HG02678 (cell line): ENCODE data around the gene PFAS.

Experiments
- ATAC-seq: cut with Tn5 transposase; IDR thresholded peaks from one replicate; pipeline ENCODE4 v1.9.1; 2021; ENCODE audit warnings: mild to moderate bottlenecking, moderate library complexity; ENCODE audit not compliant: unreplicated experiment

PFAS gene

DNA sequence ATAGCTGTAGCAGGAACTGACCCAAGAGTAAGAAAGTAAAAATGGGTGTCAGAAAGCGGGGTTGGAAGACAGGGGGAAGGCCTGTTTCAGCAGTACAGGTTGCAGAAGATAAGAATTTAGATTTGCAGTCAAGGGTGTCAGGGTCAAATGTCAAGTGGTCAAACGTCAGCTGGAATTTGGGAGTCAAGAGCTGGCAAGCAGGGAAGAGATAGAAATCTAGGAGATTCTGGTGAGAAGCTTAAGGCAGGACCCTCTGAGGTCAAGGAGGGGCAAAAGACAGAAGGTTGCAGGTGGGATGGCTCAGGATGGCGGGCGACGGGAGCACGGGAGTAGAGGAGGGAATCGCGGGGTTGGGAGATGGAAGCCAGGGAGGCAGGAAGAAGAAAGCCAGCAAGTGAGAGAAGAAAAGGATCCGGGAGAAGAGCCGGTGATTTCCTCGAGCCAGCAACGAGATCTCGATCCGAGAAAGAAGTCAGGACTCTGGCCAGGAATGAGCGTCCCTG, 45.8 kb downstream of the PFAS start:
- no peak for ATAC-seq

DNA sequence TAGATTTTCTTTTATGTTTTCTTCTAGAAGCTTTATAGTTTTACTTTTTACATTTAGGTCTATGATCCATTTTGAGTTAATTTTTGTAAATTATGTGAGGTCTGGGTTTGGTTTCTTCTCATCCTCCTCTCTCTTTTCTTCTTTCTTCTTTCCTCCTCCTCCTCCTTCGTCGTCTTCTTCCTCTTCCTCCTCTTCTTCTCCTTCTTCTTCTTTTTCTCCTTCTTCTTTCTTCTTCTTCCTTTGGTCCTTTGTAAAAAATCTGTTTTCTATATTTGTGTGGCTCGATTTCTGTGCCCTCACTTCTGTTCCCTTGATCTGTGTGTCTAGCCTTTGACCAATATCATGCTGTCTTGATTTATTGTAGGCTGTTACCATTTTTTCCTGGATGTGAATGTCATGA, 51.1 kb downstream of the PFAS start:
- no peak for ATAC-seq

DNA sequence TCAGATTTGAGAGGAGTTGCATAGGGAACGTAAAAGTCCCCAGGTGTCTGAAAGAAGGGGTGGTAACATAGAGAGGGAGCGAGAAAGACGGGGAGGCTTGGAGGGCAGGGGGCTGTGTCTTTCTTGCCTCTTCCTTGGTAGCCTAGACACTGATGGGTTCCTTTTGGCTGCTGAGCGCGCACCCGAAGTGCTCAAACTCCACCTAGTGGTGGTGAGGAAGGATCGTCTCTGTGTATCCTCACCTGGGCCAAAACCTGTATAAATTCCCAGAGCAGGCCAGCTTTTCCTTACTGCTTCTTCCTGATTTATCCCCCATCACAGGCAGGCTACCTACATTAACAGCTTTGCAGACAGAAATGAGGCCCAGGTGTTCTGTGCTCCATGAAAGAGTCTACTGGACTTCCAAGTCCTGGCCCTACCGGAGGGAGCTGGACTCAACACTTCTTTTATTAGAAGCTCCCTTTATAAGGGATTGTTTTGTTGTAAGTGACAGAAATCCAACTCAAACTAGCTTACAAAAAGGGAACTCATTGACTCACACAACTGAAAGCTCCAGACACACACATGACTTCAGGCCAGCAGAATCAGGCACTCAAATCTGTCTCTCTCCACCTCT, 51.6 kb downstream of the PFAS start:
- ATAC-seq = no peak

DNA sequence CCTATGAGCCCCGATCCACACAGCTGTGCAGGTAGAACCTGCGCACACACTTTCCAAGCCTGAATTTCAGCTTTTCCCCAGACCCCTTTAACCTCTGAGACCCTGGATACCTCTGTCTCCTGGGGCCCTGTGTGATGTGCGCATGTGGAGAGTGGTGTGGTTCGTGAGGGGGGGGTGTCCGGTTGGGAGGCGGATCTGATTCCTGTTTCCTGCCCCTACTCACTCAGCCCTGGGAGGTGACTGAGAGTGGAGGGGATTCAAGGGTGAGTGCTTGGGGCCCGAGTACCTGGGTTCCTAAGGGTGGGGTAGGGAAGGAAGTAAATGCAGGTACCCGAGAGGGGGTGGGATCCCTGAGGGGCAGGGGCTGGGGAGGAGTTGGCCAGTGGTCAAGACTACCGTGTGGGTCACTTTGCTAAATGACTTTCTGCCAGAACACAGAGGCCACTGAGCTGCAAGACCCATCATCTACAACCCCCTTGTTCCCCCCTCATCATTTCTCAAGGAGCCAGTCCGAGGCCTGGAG, 61.6 kb downstream of the PFAS start:
- ATAC-seq = no peak

DNA sequence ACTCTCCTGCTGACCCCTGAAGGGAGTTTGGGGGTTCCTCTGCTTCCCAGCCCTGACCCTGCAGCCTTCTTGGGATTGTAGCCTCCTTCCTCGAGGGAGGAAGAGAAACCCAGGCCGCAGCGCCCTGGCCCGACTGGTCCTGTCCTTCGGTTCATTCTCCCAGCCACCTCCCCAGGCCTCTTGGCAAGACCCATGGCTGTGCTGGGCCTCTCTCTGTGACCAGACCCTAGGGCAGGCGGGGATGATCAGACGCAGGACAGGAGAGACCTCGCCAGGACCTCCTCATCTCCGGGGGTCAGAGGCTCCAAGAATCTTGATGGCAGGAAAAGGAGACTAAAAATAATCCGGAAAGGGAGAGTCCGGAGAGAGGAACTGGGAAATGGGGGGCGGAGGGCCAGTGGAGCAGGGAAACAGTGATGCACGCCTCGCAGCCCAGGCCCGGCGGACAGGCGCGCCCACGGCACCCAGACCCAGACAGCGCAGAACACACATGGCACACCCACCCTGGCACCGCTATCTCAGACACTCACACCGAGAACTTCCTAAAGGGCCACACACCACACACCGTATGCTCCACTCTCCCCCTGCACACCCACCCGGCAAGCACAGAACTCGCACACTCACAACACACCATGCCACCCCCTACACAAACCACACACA, 62.2 kb downstream of the PFAS start:
- ATAC-seq = no peak

DNA sequence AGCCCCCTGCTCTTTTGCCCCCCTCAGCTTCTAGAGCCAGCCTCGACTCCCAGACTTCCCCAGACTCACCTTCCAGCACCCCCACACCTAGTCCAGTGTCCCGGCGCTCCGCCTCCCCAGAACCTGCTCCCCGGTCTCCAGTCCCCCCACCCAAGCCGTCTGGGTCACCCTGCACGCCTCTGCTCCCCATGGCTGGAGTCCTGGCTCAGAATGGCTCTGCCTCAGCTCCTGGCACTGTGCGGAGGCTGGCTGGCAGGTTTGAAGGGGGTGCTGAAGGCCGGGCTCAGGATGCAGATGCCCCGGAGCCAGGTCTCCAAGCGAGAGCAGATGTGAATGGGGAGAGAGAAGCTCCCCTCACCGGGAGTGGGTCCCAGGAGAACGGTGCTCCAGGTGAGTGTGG, 63.2 kb downstream of the PFAS start:
- no peak for ATAC-seq

DNA sequence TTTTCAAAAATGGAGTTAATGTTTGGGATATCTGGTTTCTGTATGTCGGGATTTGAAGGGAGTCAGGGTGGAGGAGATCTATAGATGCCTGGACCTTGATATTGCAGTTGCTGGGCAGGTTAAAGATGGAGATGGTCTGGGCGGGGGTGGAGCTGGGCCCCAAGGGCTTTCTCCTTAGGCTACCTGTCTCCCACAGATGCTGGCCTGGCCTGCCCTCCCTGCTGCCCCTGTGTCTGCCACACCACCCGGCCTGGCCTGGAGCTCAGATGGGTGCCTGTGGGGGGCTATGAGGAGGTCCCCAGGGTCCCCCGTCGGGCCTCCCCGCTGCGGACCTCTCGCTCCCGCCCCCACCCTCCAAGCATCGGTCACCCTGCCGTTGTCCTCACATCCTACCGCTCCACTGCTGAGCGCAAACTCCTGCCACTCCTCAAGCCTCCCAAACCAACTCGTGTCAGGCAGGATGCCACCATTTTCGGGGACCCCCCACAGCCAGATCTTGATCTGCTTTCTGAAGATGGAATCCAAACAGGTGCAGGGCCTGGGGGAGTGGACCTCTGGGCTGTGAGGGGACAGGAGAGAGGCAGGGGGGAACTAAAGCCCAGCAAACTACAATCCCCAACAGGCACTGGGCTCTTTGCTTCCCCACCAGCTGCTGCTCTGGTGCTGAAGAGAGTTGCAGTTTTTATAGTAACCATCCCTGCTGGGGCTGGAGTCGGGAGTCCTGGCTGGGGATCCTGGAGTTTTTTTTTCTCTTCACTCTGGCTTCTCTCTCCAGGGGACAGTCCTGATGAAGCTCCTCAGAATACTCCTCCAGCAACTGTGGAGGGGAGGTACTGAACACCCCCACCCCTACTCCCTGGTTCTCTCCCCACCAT, 63.9 kb downstream of the PFAS start:
- no peak for ATAC-seq

DNA sequence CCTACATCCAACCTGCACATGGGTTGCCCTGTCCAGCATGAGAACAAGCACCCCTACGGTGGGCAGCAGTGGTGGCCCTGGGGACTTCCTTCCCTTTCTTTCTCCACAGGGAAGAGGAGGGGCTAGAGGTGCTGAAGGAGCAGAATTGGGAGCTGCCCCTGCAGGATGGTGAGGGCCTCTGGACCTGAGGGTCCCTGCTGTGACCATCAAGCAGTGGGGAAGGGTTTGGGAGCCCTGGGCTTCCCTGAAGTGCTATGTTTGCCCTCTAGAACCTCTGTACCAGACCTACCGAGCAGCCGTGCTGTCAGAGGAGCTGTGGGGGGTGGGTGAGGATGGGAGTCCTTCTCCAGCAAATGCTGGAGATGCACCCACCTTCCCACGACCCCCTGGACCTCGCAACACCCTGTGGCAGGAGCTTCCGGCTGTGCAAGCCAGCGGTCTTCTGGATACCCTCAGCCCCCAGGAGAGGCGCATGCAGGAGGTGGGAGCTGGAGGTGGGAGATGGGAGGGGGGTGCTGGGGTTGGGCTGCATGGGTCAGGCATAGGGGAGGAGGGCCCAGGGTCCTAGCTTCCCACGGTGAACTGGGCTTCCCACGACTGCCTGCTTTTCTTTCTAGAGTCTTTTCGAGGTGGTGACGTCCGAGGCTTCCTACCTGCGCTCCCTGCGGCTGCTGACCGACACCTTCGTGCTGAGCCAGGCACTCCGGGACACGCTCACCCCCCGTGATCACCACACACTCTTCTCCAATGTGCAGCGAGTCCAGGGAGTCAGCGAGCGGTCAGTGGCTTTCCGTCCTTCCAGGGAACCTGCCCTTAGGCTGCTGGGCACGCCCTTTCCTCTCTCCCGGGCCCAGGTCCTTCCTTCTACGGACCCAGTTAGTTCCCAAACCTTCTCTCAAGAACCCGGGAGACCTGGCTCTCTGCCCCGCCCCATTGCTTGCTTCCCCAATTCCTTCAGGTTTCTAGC, 66.0 kb downstream of the PFAS start:
- ATAC-seq = no peak

DNA sequence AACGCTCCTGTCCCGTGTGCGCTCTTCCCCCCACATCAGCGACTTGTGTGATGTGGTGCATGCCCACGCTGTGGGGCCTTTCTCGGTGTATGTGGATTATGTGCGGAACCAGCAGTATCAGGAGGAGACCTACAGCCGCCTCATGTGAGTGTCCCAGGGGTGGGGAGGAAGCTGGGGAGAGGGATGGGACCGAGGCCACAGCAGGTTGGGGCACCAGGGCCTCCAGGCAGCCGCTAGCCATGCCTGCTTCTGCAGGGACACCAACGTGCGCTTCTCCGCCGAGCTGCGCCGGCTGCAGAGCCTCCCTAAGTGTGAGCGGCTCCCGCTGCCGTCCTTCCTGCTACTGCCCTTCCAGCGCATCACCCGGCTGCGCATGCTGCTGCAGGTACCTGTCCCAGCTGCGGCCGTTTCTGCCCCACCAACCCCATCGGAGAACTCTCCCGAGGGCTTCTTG, 66.7 kb downstream of the PFAS start:
- ATAC-seq = no peak

DNA sequence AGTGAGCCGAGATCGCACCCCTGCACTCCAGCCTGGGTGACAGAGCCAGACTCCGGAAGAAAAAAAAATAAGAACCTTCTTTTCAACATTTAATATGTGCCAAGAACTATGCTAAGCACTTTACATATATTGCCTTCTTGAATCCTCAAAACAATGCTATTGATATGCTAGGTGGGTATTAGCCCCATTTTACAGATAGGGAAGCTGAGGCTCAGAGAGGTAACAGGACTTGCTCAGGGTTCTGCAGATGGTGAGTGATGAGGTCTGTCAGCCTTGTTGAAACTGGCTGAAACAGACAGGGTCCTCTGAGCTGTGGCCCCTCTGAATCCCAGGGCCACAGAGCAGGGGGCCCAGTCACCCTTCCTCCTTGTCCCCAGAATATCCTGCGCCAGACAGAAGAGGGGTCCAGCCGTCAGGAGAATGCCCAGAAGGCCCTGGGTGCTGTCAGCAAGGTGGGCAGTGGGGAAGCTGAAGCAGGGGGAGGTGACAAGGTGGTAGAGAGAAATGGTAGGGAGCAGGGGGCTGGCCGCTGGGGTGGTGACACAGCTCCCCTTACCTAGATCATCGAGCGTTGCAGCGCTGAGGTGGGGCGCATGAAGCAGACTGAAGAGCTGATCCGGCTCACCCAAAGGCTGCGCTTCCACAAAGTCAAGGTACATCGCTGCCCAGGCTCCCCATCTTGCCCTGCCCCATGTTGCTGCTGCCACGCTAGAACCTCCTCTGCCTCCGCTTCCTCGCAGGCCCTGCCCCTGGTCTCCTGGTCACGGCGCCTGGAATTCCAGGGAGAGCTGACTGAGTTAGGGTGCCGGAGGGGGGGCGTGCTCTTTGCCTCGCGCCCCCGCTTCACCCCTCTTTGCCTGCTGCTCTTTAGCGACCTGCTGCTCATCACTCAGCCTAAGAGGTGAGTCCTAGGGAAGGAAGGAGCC, 69.2 kb downstream of the PFAS start:
- ATAC-seq = no peak
